ENCODE data around the gene APLNR. TPM values are rescaled to one million over a fixed set of nuclear protein-coding genes. Genes with fewer than 3 reads are reported as not detected.
"Not testable (repeated sequence)": the region's sequence is repeated elsewhere in the genome, so short reads cannot be mapped to it uniquely, and the experiment has no call there.

APLNR gene
- total RNA-seq, result not detected

GRCh38 chr11:57237204-57237681, at the start of gene APLNR:
Gene APLNR (minus strand): TSS chr11:57237250. CDS start chr11:57237004, 246 bp downstream.
- H3K4me1 Mint-ChIP-seq, result peaks cover 7% of the 10 kb centered on the region
- H3K27ac Mint-ChIP-seq, result no peak within 1 kb of the TSS
- DNase-seq (no peak), ATAC-seq (ENCODE audit: low read depth) (no peak)
- no peaks in the 10 kb centered on the region for H3K36me3 Mint-ChIP-seq
- POLR2A ChIA-PET, result no interaction called here
- H3K9me3 Mint-ChIP-seq, result no peaks in the 10 kb centered on the region
- H3K4me3 Mint-ChIP-seq, result peak within 1 kb of the TSS; percentile 20
- peaks cover 56% of the 10 kb centered on the region for H3K27me3 Mint-ChIP-seq

GRCh38 chr11:57283231-57283990, 46.4 kb upstream of the APLNR start:
- ATAC-seq (ENCODE audit: low read depth), result no peak
- Mint-ChIP-seq H3K27ac (no peak overlapping the region), H3K9me3 (peaks cover 2% of the 10 kb centered on the region), H3K4me1 (peaks cover 4% of the 10 kb centered on the region), H3K27me3 (peaks cover 13% of the 10 kb centered on the region), H3K36me3 (no peaks in the 10 kb centered on the region), H3K4me3 (no peak overlapping the region)
- POLR2A ChIA-PET, result no interaction called here
- no peak for DNase-seq

- H3K4me1 Mint-ChIP-seq; POLR2A ChIA-PET; ATAC-seq (ENCODE audit: low read depth); H3K9me3 Mint-ChIP-seq; DNase-seq; H3K27ac Mint-ChIP-seq; H3K36me3 Mint-ChIP-seq; H3K4me3 Mint-ChIP-seq: not testable (repeated sequence)
- peaks cover 25% of the 10 kb centered on the region for H3K27me3 Mint-ChIP-seq
Observed at GRCh38 chr11:57281546-57281945, 44.5 kb upstream of the APLNR start.

DNA sequence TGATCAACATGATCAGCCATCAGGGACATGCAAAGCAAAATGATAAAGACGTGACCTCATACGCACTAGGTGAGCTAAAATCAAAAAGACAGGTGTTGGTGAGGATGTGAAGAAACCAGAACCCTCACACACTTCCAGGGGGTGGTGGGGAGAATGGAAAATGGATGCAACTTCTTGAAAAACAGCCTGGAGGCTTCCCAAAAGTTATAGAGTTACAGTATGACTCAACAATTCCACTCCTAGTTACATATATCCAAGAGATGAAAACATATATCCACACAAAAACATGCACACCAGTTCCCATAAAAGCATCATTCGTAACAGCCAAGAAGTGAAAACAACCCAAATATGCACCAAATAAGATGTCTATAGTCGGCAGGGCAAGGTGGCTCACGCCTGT, 42.1 kb upstream of the APLNR start:
- H3K36me3 Mint-ChIP-seq, result no peaks in the 10 kb centered on the region
- ATAC-seq (ENCODE audit: low read depth), result no peak
- H3K27ac Mint-ChIP-seq, result no peak overlapping the region
- peaks cover 31% of the 10 kb centered on the region for H3K27me3 Mint-ChIP-seq
- POLR2A ChIA-PET, result no interaction called here
- no peak overlapping the region for H3K4me3 Mint-ChIP-seq
- peaks cover 7% of the 10 kb centered on the region for H3K4me1 Mint-ChIP-seq
- DNase-seq, result no peak
- H3K9me3 Mint-ChIP-seq, result peaks cover 2% of the 10 kb centered on the region

DNA sequence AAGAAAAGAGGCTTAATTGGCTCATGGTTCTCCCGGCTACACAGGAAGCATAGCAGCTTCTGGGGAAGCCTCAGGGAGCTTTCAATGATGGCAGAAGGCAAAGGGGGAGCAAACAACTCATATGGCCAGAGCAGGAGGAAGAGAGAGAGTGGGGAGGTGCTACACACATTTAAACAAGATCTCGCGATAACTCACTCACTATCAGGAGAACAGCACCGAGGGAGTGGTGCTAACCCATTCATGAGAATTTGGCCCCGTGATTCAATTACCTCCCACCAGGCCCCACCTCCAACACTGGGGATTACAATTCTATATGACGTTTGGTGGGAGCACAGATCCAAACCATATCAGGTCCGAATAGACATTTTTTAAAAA, 41.7 kb upstream of the APLNR start:
- POLR2A ChIA-PET, result no interaction called here
- peaks cover 2% of the 10 kb centered on the region for H3K9me3 Mint-ChIP-seq
- peaks cover 31% of the 10 kb centered on the region for H3K27me3 Mint-ChIP-seq
- H3K36me3 Mint-ChIP-seq, result no peaks in the 10 kb centered on the region
- H3K4me3 Mint-ChIP-seq, result no peak overlapping the region
- H3K4me1 Mint-ChIP-seq, result peaks cover 7% of the 10 kb centered on the region
- DNase-seq (no peak), ATAC-seq (ENCODE audit: low read depth) (no peak)
- H3K27ac Mint-ChIP-seq, result no peak overlapping the region

DNA sequence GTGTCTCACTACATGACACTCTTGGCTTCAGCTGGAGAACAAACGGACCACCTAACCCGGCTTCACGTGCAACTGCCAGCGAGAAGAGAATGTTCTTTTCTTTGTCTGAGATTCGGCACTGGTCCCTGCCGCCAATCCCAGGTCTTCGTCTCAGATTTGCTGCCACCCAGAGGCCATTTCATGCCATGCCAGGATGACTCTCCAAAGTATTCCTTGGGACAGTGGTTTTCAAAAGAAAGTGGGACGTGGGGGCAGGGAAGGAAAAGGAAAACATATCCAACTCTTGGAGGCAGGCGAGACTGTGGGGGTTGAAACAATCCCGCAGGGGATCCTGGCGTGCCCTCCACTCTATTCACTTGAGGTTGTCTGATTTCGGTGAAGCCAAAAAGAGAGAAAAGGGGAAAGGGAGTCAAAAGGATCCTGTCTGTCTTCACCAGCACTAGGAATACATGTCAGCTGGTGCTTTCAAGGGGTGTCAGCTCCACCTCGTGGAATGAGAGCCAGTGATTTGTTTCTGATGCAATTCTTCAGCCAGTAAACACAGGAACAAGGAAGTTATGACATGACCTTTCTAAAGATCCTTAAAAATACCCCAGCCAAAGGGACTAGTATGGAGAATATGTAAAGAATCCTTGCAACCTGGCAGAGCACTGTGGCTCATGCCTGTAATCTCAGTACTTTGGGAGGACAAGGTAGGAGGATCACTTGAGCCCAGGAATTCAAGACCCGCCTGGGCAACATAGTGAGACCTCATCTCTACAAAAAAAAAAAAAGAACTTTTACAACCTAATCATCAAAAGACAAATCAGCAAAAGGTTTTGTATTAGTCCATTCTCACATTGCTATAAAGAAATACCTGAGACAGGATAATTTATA, 41.0 kb upstream of the APLNR start:
- H3K27ac Mint-ChIP-seq, result no peak overlapping the region
- POLR2A ChIA-PET, result no interaction called here
- H3K27me3 Mint-ChIP-seq, result peaks cover 31% of the 10 kb centered on the region
- no peaks in the 10 kb centered on the region for H3K36me3 Mint-ChIP-seq
- H3K4me1 Mint-ChIP-seq, result peaks cover 7% of the 10 kb centered on the region
- ATAC-seq (ENCODE audit: low read depth) (peak; percentile 36), DNase-seq (no peak)
- peaks cover 8% of the 10 kb centered on the region for H3K9me3 Mint-ChIP-seq
- H3K4me3 Mint-ChIP-seq, result no peak overlapping the region

- H3K9me3 Mint-ChIP-seq, result peaks cover 8% of the 10 kb centered on the region
- no peaks in the 10 kb centered on the region for H3K36me3 Mint-ChIP-seq
- ATAC-seq (ENCODE audit: low read depth) (no peak), DNase-seq (no peak)
- H3K4me3 Mint-ChIP-seq, result no peak overlapping the region
- peaks cover 31% of the 10 kb centered on the region for H3K27me3 Mint-ChIP-seq
- POLR2A ChIA-PET, result no interaction called here
- H3K4me1 Mint-ChIP-seq, result peaks cover 3% of the 10 kb centered on the region
- H3K27ac Mint-ChIP-seq, result no peak overlapping the region
Observed at GRCh38 chr11:57276971-57277675, 40.1 kb upstream of the APLNR start.

- POLR2A ChIA-PET, result no interaction called here
- Mint-ChIP-seq H3K27ac (no peak overlapping the region), H3K4me3 (no peak overlapping the region), H3K9me3 (peaks cover 5% of the 10 kb centered on the region), H3K4me1 (peaks cover 3% of the 10 kb centered on the region), H3K36me3 (no peaks in the 10 kb centered on the region), H3K27me3 (peaks cover 31% of the 10 kb centered on the region)
- no peak for DNase-seq
- ATAC-seq (ENCODE audit: low read depth), result no peak
Observed at GRCh38 chr11:57276169-57276970, 39.3 kb upstream of the APLNR start.

DNA sequence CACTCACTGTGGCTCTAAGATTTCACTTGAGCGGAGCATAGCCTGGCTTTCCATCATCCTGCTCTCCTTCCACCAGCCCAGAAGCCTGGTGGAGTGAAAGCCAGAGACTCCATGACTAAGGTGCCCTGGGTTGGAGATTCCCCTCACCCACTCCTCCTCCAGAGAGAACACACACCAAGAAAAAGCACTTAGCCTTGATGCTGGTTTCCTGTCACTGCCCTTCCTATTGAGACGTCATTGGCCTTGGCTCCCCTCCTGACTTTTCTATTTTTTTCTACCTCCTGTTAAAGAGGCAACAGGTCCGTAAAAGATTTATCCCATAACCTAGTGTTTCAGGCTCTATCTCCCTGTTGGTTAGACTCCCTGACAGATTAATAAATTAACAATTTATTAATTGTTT, 38.5 kb upstream of the APLNR start:
- H3K4me3 Mint-ChIP-seq, result no peak overlapping the region
- POLR2A ChIA-PET, result no interaction called here
- H3K4me1 Mint-ChIP-seq, result peaks cover 3% of the 10 kb centered on the region
- DNase-seq (no peak), ATAC-seq (ENCODE audit: low read depth) (no peak)
- peaks cover 31% of the 10 kb centered on the region for H3K27me3 Mint-ChIP-seq
- H3K27ac Mint-ChIP-seq, result no peak overlapping the region
- H3K9me3 Mint-ChIP-seq, result peaks cover 5% of the 10 kb centered on the region
- H3K36me3 Mint-ChIP-seq, result no peaks in the 10 kb centered on the region

DNA sequence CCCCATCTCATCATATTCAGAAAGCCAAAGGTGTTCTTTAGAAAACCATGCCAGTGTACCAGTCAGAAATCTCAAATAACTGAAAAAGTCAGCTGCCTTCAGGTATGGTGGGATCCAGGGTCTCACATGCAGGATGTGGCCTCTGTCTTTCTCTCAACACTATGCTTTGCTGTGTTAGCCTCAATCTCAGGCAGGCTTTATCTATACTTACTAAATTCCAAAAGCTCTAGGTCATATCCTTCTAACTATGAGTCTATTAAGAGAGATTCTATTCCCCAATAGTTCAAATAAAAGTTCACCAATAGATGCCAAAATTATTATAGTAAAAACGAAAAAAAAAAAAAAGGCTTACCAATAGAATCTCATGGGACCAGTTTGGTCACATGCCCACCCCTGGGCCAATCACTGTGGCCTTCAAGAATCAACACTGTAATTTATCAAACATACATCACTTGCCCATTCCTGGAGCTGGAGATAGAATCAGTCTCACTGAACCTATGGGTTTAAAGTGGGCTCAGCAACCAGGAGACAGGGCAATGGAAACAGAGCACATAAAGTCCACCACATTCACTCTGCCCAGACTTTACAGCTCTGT, 38.0 kb upstream of the APLNR start:
- H3K9me3 Mint-ChIP-seq, result peaks cover 5% of the 10 kb centered on the region
- ATAC-seq (ENCODE audit: low read depth) (no peak), DNase-seq (no peak)
- peaks cover 29% of the 10 kb centered on the region for H3K27me3 Mint-ChIP-seq
- POLR2A ChIA-PET, result no interaction called here
- no peak overlapping the region for H3K27ac Mint-ChIP-seq
- peaks cover 3% of the 10 kb centered on the region for H3K4me1 Mint-ChIP-seq
- no peaks in the 10 kb centered on the region for H3K36me3 Mint-ChIP-seq
- no peak overlapping the region for H3K4me3 Mint-ChIP-seq

DNA sequence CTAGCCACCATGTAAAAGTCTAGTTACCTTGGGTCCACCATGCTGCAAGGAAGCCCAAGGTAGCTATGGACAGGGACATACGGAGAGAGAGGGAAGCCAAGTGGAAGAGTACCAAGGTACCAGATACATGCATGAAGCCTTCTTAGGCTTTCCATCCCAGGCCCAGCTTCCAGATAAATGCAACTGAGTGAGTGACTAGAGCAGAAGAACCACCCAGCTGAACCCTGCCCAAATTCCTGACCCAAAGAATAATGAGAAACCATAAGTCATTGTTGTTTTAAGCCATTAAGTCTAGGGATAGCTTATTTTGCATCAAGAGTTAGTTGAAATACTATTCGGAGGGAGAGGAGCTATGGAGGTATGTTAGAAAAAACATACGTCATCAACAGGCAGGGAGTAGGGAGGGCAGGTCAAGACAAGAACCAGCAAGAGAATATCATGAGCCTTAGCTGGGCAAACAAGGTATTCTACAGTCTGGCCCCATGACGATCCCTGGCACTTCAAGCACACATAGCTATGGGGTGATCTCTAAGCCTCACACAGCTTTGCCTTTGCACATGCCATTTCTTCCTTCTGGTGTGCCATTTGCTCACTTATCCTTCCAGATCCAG, 36.5 kb upstream of the APLNR start:
- no peak for ATAC-seq (ENCODE audit: low read depth)
- H3K4me1 Mint-ChIP-seq, result peaks cover 3% of the 10 kb centered on the region
- no peaks in the 10 kb centered on the region for H3K36me3 Mint-ChIP-seq
- no peak overlapping the region for H3K4me3 Mint-ChIP-seq
- DNase-seq, result no peak
- POLR2A ChIA-PET, result no interaction called here
- peaks cover 5% of the 10 kb centered on the region for H3K9me3 Mint-ChIP-seq
- no peak overlapping the region for H3K27ac Mint-ChIP-seq
- H3K27me3 Mint-ChIP-seq, result peaks cover 18% of the 10 kb centered on the region

DNA sequence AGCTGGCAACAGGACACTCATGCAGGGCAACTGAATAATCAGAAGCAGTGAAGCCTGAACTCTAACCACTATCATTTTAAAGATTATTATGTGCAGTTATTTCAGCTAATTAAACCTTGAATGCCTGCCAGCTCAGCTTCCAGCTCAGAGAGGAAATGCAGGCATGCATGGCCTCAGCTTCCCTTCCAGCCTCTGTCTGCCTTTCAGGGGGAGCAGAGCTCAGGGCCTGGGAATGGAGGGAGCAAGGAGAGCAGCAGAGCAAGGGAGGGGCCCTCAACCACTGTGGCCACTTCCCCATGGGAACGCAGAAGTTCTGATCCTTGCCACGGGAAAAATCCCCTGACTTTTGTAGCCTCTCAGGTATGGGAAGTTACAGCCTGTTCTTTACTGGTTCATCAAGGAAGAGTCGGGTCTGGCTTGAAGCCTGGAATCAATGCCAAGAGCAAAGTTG, 32.5 kb upstream of the APLNR start:
- POLR2A ChIA-PET, result no interaction called here
- DNase-seq (no peak), ATAC-seq (ENCODE audit: low read depth) (no peak)
- no peaks in the 10 kb centered on the region for H3K27me3 Mint-ChIP-seq
- no peaks in the 10 kb centered on the region for H3K4me1 Mint-ChIP-seq
- no peak overlapping the region for H3K27ac Mint-ChIP-seq
- no peak overlapping the region for H3K4me3 Mint-ChIP-seq
- H3K9me3 Mint-ChIP-seq, result peaks cover 17% of the 10 kb centered on the region
- H3K36me3 Mint-ChIP-seq, result peaks cover 2% of the 10 kb centered on the region

Data from activated naive CD8-positive, alpha-beta T cell treated with anti-CD3 and anti-CD28 coated beads, Interleukin-2, amount 10 ng/mL, durations not matched to agents 7 days and 5 days (primary cell).